GM12892 (cell line): Measurements from ENCODE around the gene GABARAP.

Experiments
- DNase-seq: peaks from one replicate; pipeline ENCODE4 v3.0.0; 2011; ENCODE audit not compliant: insufficient read length
- FAIRE-seq: peaks from 2 replicates; lab custom pipeline; 2011; peaks lifted over from hg19 to GRCh38; lab: Jason Lieb, UNC
- POLR2A ChIP-seq: IDR thresholded peaks from 2 replicates; pipeline ENCODE4 v1.6.1; 2011; ENCODE audit warnings: low read depth, low read length, control low read depth
- POLR2AphosphoS5 ChIP-seq: IDR thresholded peaks from 2 replicates; pipeline ENCODE4 v1.6.1; 2011; ENCODE audit warnings: low read depth, low read length, control low read depth
- TAF1 ChIP-seq: IDR thresholded peaks from 2 replicates; pipeline ENCODE4 v1.6.1; 2011; ENCODE audit warnings: low read depth, mild to moderate bottlenecking, control low read depth, low read length, borderline replicate concordance

Gene GABARAP

GRCh38 chr17:7243453-7243729 is 1.1 kb upstream of the GABARAP start:
- DNase-seq, result no peak
- peak; percentile 17 for FAIRE-seq
- TF ChIP-seq TAF1, result no peak

- DNase-seq, result peak; percentile 96
- FAIRE-seq, result peak; percentile 99
- TF ChIP-seq TAF1 (no peak), POLR2AphosphoS5 (peak; percentile 77; the same call in 1 of the 2 replicates), POLR2A (peak; percentile 77)
Observed at GRCh38 chr17:7242717-7243452, 636 bp upstream of the GABARAP start.

GRCh38 chr17:7241090-7241733 is 1.0 kb downstream of the GABARAP start:
- TF ChIP-seq POLR2A (no peak), TAF1 (no peak), POLR2AphosphoS5 (no peak)
- DNase-seq (no peak), FAIRE-seq (peak; percentile 79)

- FAIRE-seq, result peak; percentile 14
- TF ChIP-seq POLR2AphosphoS5 (no peak), POLR2A (no peak), TAF1 (no peak)
- DNase-seq, result no peak
Observed at GRCh38 chr17:7240375-7240774, 1.9 kb downstream of the GABARAP start.

GRCh38 chr17:7239091-7240027 is 2.9 kb downstream of the GABARAP start, which contains the start of gene PHF23:
PHF23 (minus strand) TSS chr17:7239457; CDS start chr17:7239279, 178 bp downstream.
- FAIRE-seq (peak; percentile 94), DNase-seq (peak; percentile 97)
- no peak for TF ChIP-seq POLR2AphosphoS5
- TF ChIP-seq POLR2A, result peak; percentile 54; the same call in 1 of the 2 replicates
- no peak for TF ChIP-seq TAF1

- DNase-seq (no peak), FAIRE-seq (no peak)
- no peak for TF ChIP-seq TAF1
- TF ChIP-seq POLR2A, result no peak
- no peak for TF ChIP-seq POLR2AphosphoS5
Observed at GRCh38 chr17:7238420-7239090, 3.7 kb downstream of the GABARAP start.

GRCh38 chr17:7237761-7238419 is 4.4 kb downstream of the GABARAP start:
- TF ChIP-seq TAF1 (no peak), POLR2A (peak; percentile 52; the same call in 1 of the 2 replicates)
- FAIRE-seq, result no peak
- DNase-seq, result peak; percentile 80

GRCh38 chr17:7237266-7237760 is 4.9 kb downstream of the GABARAP start:
- FAIRE-seq (peak; percentile 75), DNase-seq (no peak)
- no peak for TF ChIP-seq POLR2A
- TF ChIP-seq POLR2AphosphoS5, result no peak
- no peak for TF ChIP-seq TAF1

GRCh38 chr17:7236808-7237207 is 5.4 kb downstream of the GABARAP start:
- DNase-seq, result no peak
- no peak for FAIRE-seq
- no peak for TF ChIP-seq TAF1
- TF ChIP-seq POLR2A, result no peak
- no peak for TF ChIP-seq POLR2AphosphoS5

- FAIRE-seq (no peak), DNase-seq (no peak)
- TF ChIP-seq POLR2A (no peak), POLR2AphosphoS5 (no peak), TAF1 (no peak)
Observed at GRCh38 chr17:7235693-7236665, 6.3 kb downstream of the GABARAP start.
